Measurements from ENCODE around the gene YBX2.

The YBX2 gene

DNA sequence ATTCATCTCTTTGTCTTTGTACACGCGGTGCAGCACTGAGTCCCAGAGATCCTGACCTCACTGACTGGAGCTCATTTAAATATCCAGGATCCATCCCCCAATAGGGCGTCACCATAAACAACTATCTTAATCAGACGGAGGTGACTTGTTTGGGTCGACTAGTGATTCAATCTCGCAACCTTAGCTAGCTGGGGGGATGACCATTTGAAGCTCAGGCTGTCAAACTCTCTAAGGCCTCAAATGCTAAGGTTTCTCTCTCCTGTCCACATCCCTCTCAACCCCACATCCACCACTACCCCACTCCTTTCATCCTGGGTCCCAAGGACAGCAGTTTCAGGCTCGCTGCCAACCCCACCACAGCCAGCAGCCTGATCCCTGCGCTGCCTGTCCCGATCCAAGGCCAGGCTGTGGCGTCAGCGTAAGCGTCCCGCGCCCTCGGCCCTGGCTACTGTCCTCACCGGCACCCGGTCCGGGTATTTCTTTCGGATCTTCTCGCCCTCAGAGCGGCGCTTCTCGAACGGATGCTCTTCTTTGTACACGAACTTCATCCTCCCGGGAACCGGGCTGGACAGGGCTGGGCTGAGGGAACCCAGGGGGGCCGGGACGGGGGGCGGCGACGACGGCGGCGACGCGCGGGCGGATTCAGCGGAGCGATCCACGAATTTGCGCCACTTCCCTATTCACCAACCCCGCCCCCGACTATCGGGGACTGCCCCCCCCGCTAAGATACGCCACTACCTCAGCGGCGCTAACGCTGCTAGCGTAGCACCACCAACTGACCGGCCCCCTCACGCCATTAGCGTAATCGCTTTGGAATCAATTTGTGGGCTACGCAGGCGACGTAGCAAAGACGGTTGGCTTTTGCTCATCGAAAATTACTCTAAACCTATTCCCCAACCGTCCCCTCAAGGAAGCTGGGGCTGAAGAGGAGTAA, 52.4 kb downstream of the YBX2 start, which contains the start of gene GABARAP:
Gene GABARAP, minus strand, starts transcription at position 667 of the 934 bp plus-strand sequence. Its CDS starts 119 bp downstream, at position 548.
- DNase-seq, result peak; percentile 49

DNA sequence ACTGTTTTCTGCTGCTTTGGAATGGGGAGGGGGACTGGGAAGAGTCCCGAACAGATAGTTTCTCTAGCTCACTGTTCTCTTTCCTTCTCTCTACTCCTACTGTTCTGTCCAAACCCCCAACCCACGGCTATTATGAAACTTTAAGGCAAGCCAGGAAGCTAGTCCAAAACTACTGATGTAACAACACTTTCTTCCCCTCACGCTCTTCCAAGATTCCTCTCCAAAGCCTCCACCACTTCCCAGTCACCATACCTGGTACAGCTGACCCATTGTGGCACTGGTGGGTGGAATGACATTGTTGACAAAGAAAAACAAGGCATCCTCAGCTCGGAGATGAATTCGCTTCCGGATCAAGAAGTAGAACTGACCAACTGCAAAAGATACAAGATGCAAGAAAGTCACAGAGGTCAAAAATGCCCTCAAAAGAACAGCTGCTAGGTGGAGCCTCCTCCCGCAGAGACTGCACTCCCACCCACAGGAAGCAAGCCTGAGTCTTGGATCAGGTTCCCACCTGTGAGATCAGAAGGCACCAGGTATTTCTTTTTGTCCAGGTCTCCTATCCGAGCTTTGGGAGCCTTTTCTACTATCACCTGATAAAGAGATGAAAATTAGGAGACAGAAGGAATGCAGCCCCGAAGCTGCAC, 53.2 kb downstream of the YBX2 start:
- no peak for DNase-seq

DNA sequence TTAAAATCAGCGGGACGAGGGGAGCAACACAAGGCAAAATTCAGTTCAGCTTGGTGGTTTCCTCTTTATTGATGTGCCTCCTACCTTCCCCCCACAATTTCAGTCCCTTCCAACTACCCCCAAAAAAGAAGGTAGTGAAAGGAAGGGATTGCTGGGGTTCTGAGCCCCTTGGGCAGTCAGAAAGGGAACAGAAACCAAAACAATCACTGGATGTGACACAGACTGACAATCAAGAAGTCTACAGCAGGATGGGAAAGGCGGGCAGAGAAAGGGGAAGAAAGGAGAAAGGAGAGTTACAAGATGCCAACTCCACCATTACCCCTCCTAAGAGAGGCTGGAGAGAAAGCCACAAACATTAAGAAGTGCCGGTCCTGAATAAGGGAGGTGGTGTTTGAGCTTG, 54.1 kb downstream of the YBX2 start:
- no peak for DNase-seq

DNA sequence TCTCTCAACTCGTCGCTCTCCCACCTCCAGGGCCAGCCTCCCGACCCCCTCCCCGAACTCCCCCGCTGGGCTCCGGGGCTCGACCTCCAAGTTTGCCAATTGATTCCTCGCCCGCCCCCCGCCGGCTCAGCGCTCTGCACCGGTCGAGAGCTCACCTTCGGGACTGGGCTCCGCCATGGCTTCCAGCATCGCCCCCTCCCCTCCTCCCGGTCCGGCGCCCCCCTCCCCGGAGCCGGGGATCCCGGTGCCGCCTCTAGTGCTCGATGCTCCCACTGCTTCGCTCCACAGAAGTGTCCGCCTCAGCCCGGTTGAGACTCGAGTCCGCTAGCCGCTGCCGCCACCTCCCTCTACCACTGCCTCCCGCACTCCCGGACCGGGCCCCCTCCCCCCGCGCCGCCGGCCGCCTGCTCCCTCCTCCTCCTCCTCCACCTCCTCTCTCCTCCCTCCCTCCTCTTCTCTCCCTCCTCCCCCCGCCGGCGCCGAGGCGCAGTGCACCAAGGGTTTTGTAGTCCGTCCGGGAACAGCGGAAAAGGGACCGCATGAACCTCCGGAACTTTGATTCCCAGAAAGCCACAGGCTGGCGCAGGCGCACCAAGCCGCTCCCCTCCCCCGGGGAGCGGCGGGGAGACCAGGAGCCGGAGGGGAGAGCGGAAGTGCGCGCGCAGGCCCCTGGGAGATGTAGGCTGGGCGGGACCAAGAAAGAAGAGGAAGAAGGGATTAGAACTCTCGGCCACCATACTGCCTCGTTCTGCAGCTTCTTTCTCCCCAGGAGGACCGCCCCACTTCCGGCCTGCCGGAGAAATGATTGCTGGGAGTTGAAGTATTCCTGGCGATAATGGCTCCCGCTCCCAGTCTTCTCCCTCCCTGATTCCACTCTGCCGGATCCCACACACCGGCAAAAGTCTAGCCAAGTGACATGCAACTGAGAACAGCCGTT, 55.1 kb downstream of the YBX2 start, which contains the start of gene PHF23:
Gene PHF23, minus strand, starts transcription at position 367 of the 937 bp plus-strand sequence. Its CDS starts 178 bp downstream, at position 189.
- DNase-seq, result peak; percentile 95

DNA sequence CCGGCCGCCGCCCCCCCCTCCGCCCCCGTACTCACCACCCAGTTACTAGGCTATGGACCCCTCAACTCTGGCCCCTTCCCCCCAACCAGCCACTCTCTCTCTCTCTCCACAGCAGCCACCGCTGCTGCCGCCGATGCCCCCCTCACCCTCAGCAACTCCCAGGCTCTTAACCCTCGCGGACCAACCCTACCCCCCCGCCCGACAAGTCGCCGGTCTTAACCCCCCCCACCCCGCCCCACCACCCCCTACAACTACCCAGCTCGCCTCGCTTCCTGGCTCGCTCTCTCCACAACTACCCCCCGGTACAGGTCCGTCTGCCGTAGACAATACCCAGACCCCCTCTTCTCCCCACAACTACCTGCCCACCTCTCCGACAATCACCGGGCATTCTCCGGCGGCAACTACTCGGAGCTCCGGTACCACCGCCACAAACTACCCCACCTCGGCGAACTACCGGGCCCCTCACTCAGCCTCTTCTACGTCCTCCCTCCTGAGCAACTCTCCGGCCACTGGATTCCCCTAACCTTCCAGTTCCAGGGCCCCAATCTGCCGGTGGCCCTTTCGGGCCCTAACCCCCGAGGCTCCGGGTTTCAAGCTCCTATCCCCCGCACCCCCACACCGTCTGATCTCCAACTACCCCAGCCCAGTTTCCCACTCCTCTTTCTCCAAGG, 55.9 kb downstream of the YBX2 start:
- DNase-seq, result no peak
